GM18909 (cell line): ENCODE data around the gene SSBP3.

Experiments used
- ATAC-seq: cut with Tn5 transposase; IDR thresholded peaks from one replicate; pipeline ENCODE4 v1.9.1; 2021; ENCODE audit warnings: mild to moderate bottlenecking; ENCODE audit not compliant: unreplicated experiment, poor library complexity

SSBP3 gene

DNA sequence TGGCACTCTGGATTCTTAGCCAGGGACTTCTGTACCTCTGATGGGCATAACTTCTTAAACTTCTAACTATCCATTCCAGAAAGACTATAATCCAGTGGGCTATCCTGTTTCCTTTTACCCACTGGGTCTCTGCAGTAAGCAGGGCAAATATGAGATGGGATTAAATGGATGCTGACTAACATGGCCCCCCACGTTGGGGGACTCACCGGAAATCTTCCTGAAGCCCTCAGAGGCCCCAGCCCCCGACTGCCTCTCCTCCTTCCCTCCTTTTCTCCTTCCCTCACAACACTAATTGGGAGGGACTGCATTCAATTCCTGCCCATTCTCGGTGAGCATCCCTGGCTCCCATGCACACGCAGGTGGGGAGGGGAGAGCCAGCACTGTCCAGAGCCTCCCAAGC is 70.1 kb downstream of the SSBP3 start:
- ATAC-seq = no peak

DNA sequence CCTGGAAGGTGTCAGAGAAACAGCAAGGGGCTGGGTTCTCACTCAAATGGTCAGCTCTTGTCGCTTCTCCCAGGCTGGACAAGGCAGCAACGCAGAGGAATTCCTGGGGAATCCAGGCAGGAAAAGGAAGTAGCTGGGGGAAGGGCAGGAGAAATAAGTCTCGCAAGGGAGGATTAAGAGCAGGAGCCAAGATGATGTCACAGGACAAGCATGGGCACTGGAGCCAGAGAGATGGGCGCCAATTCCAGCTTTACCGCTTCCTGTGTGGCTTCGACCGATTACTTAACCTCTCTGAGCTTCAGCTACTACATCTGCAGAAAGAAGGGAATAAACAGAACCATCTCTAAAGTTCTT is 70.5 kb downstream of the SSBP3 start:
- ATAC-seq = no peak

DNA sequence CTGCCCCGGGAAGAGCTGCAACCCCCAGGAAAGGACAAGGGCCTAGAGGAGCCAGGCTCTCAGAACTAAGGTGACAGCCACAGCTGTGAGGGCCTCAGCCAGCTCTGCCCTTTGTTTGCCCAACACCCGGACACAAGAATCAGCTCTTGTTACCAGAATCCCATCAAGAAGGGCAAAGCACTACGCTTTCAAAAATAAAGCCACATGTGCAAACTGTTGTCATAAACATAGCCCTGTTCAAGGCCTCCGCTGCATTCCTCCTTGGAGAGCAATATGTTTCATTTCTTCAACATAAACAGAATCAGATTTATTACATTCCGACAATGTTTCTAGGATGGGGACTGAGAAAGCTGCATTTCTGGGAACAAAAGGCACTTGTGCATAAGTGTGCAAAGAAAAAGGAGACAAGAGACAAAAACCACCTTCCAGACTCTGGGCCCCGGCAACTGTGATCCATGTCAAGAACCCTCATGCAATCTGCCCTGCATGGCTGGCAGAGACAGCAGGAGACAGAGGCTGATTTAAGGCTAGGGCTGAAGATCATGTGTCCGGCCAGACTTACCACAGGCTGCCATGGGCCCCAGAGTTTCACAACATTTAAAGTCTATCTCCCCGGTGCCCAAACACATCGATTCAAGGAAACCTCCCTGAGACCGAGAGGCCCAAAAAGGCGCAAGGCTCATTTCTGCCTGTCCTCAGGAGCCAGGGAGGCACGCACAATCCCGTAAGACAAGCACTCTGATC is 71.0 kb downstream of the SSBP3 start:
- ATAC-seq = no peak

DNA sequence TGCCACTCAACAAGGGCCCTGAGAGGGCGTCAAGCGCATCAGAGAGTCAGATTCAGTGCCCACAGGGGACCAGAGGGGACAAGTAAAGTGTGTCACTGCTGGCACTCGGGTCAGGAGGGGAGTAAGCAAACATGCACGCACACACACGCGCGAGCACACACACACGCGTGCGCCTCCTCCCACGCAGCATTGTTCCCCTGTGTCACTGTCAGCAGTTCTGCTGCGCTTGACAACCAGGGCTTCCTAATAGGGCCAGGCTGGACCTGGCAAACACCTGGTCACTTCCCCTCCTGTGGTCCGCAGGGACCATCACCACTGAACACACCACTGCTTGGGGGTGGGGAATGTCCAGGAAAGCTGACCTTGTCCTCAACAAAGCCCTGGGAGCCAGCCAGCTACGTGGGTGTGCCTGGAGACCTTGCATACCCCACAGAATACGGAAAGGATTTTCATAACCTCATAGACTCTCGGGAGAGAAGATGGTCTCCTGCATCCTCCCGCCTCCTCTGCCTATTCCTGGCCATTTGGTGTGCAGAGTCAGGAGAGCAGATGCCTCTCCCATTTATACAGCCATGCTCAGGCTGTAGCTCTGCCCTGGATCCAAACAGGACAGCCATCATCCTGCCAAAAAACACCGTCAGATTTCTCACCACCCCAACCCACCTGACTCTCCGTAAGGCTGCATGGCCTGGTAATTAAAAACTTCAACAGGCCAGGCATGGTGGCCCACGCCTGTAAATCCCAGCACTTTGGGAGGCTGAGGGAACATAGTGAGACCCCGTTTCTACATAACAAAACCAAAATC is 73.2 kb downstream of the SSBP3 start:
- no peak for ATAC-seq

DNA sequence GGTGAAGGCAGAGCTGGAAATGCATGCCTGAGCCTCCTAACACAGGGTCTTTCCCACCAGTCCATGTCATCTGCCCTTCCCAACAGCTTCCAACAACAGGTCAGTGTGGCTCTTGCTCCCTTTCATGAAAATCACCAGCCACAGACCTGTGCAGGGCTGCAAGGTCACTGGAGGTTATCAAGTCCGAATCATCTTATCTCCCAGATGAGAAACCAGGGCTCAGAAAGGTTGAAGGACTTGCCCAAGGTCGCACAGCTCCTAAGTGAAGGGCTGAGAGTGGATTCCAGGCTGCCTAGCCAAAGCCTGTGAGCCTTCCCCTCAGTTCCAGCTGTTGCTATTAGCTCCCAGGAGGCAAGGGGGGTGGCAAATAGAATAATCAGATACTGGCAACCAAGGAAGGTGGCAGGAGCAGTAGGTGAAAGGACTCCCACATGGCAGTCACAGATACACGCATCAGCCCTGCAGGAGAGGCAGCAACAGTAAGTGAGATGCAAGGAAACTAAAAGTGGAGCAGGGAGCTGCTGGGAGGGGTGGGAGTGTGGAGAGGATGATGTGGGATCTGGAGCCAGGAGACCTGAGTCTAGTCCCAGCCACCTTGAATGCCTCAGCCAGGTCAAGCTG is 74.2 kb downstream of the SSBP3 start:
- no peak for ATAC-seq

DNA sequence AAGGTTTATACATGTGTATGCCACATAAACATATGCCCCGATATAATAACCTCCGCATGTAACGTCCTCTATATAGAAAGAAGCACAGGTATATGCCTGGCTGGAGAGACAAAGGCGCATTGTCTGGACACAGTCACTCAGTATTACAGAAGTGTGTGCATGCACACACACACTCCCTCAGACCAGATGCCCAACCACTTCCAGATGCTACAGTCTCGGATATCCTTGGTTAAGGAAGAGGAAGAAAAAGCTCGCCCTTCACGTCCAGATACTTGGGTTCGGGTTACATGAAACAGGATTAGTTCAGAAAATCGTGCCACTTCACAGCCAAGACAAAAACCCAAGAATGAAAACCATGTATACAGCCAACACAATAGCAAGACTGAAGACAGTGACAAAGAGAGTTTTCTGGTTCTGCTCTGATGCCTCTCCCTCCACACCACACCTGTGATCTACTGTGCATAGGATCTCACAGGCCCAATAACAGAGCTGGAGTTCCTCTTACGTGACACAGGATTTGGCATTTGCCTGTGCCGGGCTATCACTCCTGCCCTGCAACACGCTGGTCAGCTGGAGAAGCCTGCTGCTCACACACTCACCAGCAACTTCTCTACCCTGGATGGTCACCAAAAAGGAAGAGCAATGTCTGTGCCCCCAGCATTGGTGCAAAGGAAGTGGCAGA is 75.0 kb downstream of the SSBP3 start:
- ATAC-seq = no peak

DNA sequence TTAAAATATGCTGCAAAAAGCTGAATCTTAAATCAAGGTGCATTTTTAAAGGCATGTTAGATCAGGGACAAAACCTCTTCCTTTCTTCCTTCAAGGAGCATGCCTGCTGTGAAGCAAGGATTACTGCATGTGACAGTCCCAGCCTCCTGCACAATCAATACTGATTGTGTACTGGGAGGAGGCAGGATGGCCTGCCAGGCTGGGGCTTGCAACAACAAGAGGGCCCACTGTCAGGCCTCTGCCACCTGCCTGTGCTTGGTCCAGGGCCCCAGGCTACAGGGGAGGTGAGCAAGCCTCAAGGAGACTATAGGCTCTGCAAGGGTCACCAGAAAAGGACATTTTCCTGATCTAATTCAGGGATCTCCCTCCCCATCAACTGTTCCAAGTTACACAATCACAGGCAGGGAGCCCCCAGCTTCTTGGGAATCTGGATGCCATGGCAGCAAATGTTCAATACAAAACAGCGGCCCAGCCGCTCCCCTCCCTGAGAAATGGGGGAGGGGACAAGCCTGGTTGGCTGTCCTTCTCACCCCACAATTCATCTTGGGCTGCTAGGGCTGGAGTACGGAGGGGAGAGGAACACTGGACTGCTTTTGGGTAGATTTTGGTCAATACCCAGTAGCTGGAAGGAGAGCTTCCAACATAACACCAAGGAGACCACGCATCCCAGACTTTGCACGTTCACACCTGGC is 76.7 kb downstream of the SSBP3 start:
- no peak for ATAC-seq

DNA sequence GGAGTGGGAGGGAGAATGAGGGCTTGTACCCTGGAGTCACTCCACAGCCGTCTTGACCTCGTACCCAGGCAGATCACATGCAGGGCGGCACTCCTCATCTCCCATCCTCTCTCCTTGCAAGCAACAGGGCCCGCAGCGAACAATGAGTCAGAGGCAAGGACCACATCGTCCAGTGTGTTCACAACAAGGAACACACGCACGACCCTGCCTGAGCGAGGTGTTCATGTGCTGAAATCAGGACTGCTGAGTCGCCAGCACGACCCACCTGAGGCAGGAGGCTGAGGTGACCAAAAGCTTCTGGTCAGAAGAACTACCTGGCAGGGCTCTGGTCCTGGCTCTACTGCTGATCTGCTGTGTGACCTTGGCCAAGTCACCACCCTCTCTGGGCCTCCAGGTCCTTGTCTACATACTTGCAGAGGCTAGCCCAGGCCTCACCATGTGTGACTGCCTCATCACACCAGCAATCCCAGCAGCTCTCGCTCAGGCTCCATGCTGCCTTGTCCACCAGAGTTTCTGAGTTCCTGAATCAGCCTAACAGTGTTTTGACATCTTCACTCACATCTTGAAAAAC is 78.0 kb downstream of the SSBP3 start:
- no peak for ATAC-seq

DNA sequence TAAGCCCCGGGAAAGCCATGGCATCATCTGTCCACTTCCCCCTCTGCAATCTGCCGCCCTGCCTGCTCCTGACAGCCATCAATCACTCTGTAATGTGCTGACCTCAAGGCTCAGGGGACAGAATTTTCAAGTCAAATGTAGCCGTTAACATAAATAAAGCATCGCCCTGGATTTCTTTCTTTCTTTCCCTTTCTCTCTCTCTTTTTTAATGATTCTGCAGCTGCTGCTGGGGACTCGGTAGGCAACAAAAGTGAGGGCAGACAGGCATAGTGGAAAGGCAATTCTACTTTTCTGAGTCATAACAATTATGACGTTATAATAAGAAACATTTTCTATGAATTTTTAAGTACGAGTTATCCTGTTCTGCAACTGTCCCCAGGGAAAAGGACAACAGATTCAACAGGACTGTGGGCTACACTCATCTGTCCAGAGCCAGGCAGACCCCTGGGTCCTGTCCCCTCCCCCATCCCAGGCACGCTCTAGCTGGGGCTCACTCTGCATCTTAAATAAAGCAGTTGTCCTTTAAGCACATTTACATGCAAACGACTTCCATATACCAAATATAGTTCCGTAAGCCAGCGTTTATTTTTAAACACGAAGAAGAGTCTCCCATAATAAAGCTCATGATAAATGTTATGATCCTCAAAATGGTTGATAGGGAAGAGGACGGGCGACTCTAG is 78.7 kb downstream of the SSBP3 start:
- ATAC-seq = no peak

DNA sequence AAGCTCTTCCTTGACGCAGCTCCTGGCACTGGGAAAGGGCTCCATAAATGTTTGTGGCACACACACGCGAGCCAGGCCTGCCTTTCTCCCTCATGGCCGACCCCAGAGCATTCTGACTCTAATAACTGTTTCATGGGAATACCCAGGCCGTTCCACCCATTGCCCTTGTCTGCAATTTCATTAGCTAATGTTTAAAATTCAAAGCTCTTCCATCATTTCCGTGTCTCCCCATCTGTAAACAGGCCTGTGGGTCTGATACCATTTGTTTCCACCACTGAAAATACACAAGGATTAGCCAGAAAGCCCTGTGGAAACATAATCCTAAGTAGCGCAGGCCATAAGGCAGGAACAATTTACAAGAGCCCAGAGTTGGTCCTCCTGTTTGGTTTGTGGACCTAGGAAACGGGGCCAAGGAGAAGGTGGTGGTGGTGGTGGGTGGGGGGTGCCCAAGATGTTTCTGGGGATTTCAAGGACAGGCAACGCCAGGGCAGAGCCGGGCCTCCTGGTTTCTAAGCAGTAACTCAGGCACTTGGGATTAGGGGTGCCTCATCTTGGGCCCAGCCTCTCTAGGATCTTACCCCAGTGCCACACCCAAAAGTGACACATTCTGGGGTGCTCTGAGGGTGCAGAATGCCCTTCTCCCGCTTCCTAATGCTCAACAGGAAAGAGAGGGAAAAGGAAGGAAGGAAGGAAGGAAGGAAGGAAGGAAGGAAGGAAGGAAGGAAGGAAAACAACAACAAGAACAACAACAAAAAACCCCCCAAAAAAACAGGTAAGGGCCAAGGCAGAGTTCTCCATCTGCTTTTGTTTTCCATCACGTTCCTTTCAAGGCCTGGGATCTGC is 79.4 kb downstream of the SSBP3 start:
- no peak for ATAC-seq

DNA sequence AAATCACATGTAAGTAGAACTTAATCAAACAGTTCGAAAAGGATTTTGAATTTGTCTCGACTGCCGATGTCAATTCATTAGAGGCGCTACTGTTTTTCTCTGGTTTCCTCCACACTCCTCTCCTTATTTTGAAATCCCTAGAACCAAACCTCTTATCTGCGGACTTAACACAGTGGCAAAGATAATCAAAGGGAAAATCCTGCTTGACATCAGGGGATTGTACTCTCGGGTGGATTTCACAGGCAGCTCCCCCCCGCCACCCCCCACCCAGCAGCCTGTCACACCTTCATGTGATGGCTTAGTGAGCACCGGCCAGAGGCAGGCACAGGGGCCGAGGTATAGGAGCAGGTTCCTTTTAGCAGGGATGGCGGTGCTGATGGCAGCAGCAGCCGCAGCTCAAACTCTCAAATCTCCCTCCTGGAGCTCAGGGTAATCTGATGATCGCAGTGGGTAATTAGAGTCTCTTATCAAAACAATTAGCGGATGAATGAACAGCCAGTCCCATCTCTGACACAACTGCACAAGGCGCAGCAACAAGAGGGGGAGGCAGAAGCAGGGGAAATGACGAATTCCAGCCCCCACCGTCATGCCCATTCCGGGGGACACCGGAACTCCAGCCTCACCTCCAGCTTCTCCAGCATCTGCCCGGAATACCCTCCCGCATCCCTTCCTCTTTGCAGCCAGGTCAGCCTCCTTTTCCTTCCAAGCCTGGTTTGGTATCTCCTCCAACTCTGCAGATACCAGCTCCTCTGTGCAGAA is 80.3 kb downstream of the SSBP3 start:
- no peak for ATAC-seq

DNA sequence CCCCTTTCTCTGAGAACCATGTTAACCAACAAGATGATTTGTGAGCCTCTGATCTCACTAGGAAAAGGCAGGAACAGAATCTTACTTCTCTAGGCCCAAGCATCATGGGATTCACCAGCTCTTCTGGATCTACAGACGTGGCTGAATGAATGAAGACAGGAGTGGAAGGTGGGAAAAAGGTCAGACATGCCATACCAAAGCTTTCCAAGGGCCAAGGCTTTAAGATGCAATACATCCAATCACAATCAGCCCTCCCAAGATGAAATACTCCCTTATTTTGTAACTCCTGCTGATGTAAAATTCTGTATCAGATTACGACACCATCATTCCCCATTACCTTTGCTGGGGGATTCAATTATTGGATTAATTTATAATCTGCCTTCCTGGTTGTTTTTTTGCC is 80.9 kb downstream of the SSBP3 start:
- no peak for ATAC-seq

DNA sequence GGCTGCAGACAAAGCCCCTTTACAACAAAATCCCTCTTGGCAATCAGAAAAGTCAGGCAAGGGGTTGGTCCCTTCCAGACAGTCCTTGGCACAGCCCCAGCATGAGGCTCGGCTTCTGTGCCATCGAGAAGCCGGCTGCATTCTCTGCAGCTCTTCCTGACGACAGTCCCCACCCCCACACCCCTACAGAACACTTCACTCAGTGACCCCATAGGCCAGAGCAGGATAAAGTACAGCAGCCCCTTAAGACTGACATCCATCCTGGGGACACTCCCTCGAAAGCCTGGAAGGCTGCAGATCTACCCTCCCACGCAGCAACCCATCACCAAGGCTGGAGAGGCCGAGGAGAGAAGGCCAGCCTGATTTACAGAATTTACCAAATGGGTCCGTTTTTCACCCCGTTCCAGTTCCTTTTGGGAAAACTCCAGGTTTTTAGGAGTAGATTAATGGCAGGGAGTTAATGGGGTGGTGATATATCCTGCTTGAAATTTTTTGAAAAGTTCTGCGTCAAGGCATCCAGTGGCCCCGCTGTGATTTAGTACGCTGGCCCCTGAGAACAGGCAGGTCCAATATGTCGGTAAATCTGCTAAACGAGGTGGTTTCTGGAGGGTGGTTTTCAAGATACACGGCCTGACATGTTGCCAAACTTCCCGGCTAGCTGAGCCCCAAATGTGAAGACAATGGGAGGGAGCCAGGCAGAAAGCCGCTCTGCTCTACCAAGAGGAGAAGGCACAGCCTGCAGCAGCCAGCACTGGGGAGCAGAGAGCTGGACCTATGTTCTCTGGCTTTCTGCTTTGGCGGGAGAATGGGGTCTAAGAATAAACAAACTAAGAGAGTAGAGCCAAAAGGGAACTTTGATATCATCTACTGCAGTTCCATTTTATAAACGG is 81.7 kb downstream of the SSBP3 start:
- no peak for ATAC-seq

DNA sequence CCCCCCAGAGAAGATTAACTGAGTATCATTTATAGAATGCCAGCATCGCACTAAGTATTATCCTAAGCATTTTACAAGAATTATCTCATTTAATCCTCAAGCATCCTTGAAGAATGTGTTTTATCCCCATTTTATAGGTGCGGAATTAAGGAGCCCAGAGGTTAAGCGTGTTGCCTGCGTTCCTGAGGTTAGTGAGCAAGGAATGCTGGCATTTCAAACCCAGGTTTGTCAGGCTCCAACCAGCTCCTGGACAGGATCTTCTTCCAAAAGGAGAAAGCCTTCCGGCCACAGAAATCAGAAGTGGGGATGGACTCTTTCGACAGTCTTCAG is 82.3 kb downstream of the SSBP3 start:
- ATAC-seq = no peak

DNA sequence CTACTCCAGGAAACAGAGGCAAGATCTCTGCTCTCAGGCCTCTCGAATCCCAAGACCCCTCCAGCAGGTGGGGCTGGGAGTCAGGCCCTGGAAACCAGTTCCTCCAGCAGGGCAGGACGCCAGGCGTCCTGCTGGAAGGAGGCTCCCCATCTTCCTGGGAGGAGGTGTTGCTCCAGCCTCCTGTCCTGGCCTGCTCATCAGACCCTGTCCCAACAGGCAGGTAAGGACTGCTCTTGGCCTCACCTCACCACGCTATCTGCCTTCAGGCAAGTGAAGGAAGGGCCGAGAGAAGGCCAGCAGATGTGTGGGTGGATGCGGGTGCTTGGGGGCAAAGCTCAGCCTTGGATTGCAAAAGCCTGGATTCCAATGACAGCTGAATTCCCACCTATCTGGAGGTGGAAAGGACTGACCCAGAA is 82.9 kb downstream of the SSBP3 start:
- ATAC-seq = no peak

DNA sequence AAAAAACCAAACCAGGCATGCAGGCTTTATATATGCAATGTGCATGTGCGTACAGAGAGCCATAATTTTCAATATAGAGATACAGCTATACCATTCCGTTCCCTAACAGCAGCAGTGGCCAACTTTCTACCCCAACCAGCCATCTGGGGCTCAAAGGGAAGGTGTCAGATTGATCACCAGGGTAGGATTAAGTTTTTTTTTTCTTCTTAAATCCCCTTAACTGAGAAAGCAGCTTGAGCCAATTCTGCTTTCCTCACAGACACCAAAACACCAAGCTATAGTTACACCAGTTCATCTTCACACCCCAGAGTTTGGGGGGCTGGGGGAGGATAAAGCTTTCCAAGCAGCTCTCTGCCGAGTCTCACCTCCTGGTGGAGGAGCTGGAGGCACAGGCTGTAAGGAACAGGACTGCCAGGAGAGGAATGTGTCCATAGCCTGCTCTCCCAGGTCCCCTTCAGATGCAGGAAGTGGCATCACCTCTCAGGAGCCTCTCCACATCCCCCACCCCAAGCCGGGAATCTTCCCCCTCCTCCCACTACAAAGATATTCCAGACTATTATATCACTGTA is 87.9 kb downstream of the SSBP3 start:
- no peak for ATAC-seq

DNA sequence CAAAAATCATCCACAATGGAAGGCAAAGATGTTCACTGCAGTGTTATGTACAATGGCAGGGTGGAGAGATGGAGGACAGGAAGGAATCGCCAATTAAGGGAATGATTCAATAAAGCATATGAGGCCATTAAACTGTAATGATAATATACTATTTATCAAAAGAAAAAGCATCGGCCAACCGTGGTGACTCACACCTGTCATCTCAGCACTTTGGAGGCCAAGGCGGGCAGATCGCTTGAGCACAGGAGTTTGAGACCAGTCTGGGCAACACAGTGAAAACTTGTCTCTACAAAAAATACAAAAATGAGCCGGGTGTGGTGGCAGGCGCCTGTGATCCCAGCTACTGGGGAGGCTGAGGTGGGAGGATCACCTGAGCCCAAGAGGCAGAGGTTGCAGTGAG is 89.1 kb downstream of the SSBP3 start:
- ATAC-seq = no peak
